IMR-90 (cell line): ENCODE results near the gene PPIL6. TPM values are rescaled to one million over a fixed set of nuclear protein-coding genes. Genes with fewer than 3 reads are reported as not detected.

ENCODE experiments used
- ATAC-seq: fragments of 200-7000 bp; cut with Tn5 transposase; 2 replicates; pipeline ENCODE4 v1.9.1; 2020; ENCODE audit warnings: low read depth, mild to moderate bottlenecking, moderate library complexity
- BruUV-seq: library from RNA; stranded (reverse); fragments of 400-500 nt; replicated peaks from 2 replicates; lab custom pipeline; 2021; lab: Mats Ljungman, UMichigan
- CTCF ChIA-PET: fragments of 300-600 bp; formaldehyde crosslinking; extraction: SDS; loops from one replicate; lab custom pipeline; 2021; ENCODE audit warnings: antibody characterized with exemption; lab: Yijun Ruan, JAX
- POLR2A ChIA-PET: fragments of 300-600 bp; sonication (Branson Sonifier 250); formaldehyde crosslinking; loops from one replicate; lab custom pipeline; 2022; ENCODE audit warnings: antibody characterized with exemption; ENCODE audit not compliant: unreplicated experiment; lab: Charles Lee
- DNase-seq: peaks from one replicate; pipeline ENCODE4 v3.0.0; 2013
- H2AFZ ChIP-seq: replicated peaks from 2 replicates; pipeline ENCODE3; 2013; ENCODE audit warnings: low read length, mild to moderate bottlenecking; ENCODE audit not compliant: poor library complexity
- H2AK5ac ChIP-seq: 2 replicates; pipeline ENCODE4 v1.6.1; 2013; ENCODE audit warnings: low read depth, low read length, inconsistent platforms
- H2AK9ac ChIP-seq: replicated peaks from 2 replicates; pipeline ENCODE3; 2013; ENCODE audit warnings: mild to moderate bottlenecking, low read depth, low read length, moderate library complexity; ENCODE audit not compliant: poor library complexity
- H2BK120ac ChIP-seq: 2 replicates; pipeline ENCODE4 v1.6.1; 2013; ENCODE audit warnings: low read depth, low read length, inconsistent platforms
- H2BK15ac ChIP-seq: 3 replicates; pipeline ENCODE4 v1.6.1; 2013; ENCODE audit warnings: low read depth, low read length, inconsistent platforms
- H2BK20ac ChIP-seq: 2 replicates; pipeline ENCODE4 v1.6.1; 2013; ENCODE audit warnings: low read depth, mild to moderate bottlenecking, inconsistent platforms, low read length, moderate library complexity
- H2BK5ac ChIP-seq: 2 replicates; pipeline ENCODE4 v1.6.1; 2013; ENCODE audit warnings: mild to moderate bottlenecking, low read depth, low read length, inconsistent platforms; ENCODE audit not compliant: poor library complexity, severe bottlenecking
- H3K14ac ChIP-seq: replicated peaks from 2 replicates; pipeline ENCODE4 v1.6.1; 2013; ENCODE audit warnings: low read depth, low read length, inconsistent platforms
- H3K18ac ChIP-seq: 2 replicates; pipeline ENCODE4 v1.6.1; 2013; ENCODE audit warnings: low read depth, low read length, control low read depth
- H3K23ac ChIP-seq: 2 replicates; pipeline ENCODE4 v1.6.1; 2013; ENCODE audit warnings: low read depth, low read length, inconsistent platforms
- H3K27ac ChIP-seq: 2 replicates; pipeline ENCODE4 v1.5.1; 2013; ENCODE audit warnings: mild to moderate bottlenecking, control low read depth, low read length; ENCODE audit not compliant: insufficient read depth
- H3K27me3 ChIP-seq: 2 replicates; pipeline ENCODE4 v1.6.1; 2013; ENCODE audit warnings: low read length; ENCODE audit not compliant: control insufficient read depth, insufficient read depth
- H3K36me3 ChIP-seq: 2 replicates; pipeline ENCODE4 v1.6.1; 2013; ENCODE audit warnings: low read length, mixed read lengths; ENCODE audit not compliant: control insufficient read depth, insufficient read depth
- H3K4ac ChIP-seq: 2 replicates; pipeline ENCODE4 v1.6.1; 2013; ENCODE audit warnings: low read depth, low read length, inconsistent platforms
- H3K4me1 ChIP-seq: 2 replicates; pipeline ENCODE4 v1.6.1; 2013; ENCODE audit warnings: low read length, mixed read lengths; ENCODE audit not compliant: control insufficient read depth, insufficient read depth
- H3K4me2 ChIP-seq: 2 replicates; pipeline ENCODE4 v1.6.1; 2013; ENCODE audit warnings: low read depth, mild to moderate bottlenecking, control low read depth, low read length, moderate library complexity
- H3K4me3 ChIP-seq: 2 replicates; pipeline ENCODE4 v1.5.1; 2013; ENCODE audit warnings: low read depth, mild to moderate bottlenecking, control low read depth, low read length, moderate library complexity; ENCODE audit not compliant: insufficient read depth
- H3K56ac ChIP-seq: 2 replicates; pipeline ENCODE4 v1.6.1; 2013; ENCODE audit warnings: low read length, inconsistent platforms; ENCODE audit not compliant: insufficient read depth; ENCODE audit errors: extremely low read depth
- H3K79me1 ChIP-seq, 2 experiments: 2 replicates each; pipeline ENCODE4 v1.6.1; 2013; ENCODE audit warnings: low read length in 2 of 2, inconsistent platforms in 1 of 2, low read depth in 1 of 2
- H3K9ac ChIP-seq: 2 replicates; pipeline ENCODE4 v1.6.1; 2013; ENCODE audit warnings: low read depth, low read length, control low read depth
- H3K9me1 ChIP-seq: 2 replicates; pipeline ENCODE4 v1.6.1; 2013; ENCODE audit warnings: low read length, inconsistent platforms; ENCODE audit not compliant: insufficient read depth
- H3K9me3 ChIP-seq: 2 replicates; pipeline ENCODE4 v1.6.1; 2013; ENCODE audit warnings: low read length; ENCODE audit not compliant: control insufficient read depth, insufficient read depth
- H4K20me1 ChIP-seq: 2 replicates; pipeline ENCODE4 v1.6.1; 2013; ENCODE audit warnings: low read length, inconsistent platforms; ENCODE audit not compliant: insufficient read depth
- H4K5ac ChIP-seq: 2 replicates; pipeline ENCODE4 v1.6.1; 2013; ENCODE audit warnings: mild to moderate bottlenecking, low read depth, low read length, control low read depth
- H4K8ac ChIP-seq, 2 experiments: 2 replicates each; pipeline ENCODE4 v1.6.1; 2013; ENCODE audit warnings: low read depth in 2 of 2, low read length in 2 of 2, control low read depth in 1 of 2, inconsistent platforms in 1 of 2
- H4K91ac ChIP-seq: 2 replicates; pipeline ENCODE4 v1.6.1; 2013; ENCODE audit warnings: low read depth, low read length, inconsistent platforms; ENCODE audit not compliant: insufficient read depth
- BHLHE40 ChIP-seq: fragments of 150-350 bp; IDR thresholded peaks from 2 replicates; pipeline ENCODE4 v1.6.1; 2016; ENCODE audit warnings: mild to moderate bottlenecking, low read depth, low read length
- CEBPB ChIP-seq: IDR thresholded peaks from 2 replicates; pipeline ENCODE4 v1.6.1; 2012; ENCODE audit warnings: low read depth, low read length, improper control_type of control experiment
- CHD1 ChIP-seq: IDR thresholded peaks from 2 replicates; pipeline ENCODE4 v1.6.1; 2012; ENCODE audit warnings: low read depth, low read length, improper control_type of control experiment
- CTCF ChIP-seq: conservative IDR thresholded peaks from 2 replicates; pipeline ENCODE4 v1.5.1; 2012; ENCODE audit warnings: mild to moderate bottlenecking, low read depth, low read length, improper control_type of control experiment
- ELK1 ChIP-seq: fragments of 150-350 bp; IDR thresholded peaks from 2 replicates; pipeline ENCODE4 v1.6.1; 2016; ENCODE audit warnings: low read depth, mild to moderate bottlenecking, low read length, moderate library complexity, borderline replicate concordance
- FOS ChIP-seq: fragments of 150-350 bp; IDR thresholded peaks from 2 replicates; pipeline ENCODE4 v1.6.1; 2016; ENCODE audit warnings: low read depth, low read length
- POLR2A ChIP-seq: IDR thresholded peaks from 2 replicates; pipeline ENCODE4 v1.6.1; 2012; ENCODE audit warnings: mild to moderate bottlenecking, low read depth, low read length
- RAD21 ChIP-seq: IDR thresholded peaks from 2 replicates; pipeline ENCODE4 v1.6.1; 2012; ENCODE audit warnings: low read length, improper control_type of control experiment
- RCOR1 ChIP-seq: IDR thresholded peaks from 2 replicates; pipeline ENCODE4 v1.6.1; 2012; ENCODE audit warnings: mild to moderate bottlenecking, low read length, improper control_type of control experiment; ENCODE audit not compliant: insufficient replicate concordance
- RFX5 ChIP-seq: IDR thresholded peaks from 2 replicates; pipeline ENCODE4 v1.8.0; 2012; ENCODE audit warnings: low read depth, mild to moderate bottlenecking, low read length, moderate library complexity
- SMC3 ChIP-seq: fragments of 150-350 bp; IDR thresholded peaks from 2 replicates; pipeline ENCODE4 v1.6.1; 2016; ENCODE audit warnings: low read depth, mild to moderate bottlenecking, antibody characterized with exemption, low read length, moderate library complexity
- USF2 ChIP-seq: fragments of 150-350 bp; IDR thresholded peaks from 2 replicates; pipeline ENCODE4 v1.6.1; 2017; ENCODE audit warnings: mild to moderate bottlenecking, antibody characterized with exemption, low read length, low read depth
- WGBS, 2 experiments: methylation state at CpG; one replicate each; pipeline versions ENCODE4 v1.1.5 to v1.1.7; 2013; ENCODE audit warnings: missing lambda C conversion rate in 2 of 2; ENCODE audit not compliant: insufficient read length in 1 of 2; ENCODE audit errors: extremely low coverage in 2 of 2; 5-methylcytosine and 5-hydroxymethylcytosine counted together
- dilution Hi-C: fragments of 300-500 bp; cut with HindIII; formaldehyde crosslinking; loops from one replicate; pipeline ENCODE4 v1.14.3; 2018; ENCODE audit warnings: low sequenced_read_pairs; ENCODE audit not compliant: unreplicated experiment
- in situ Hi-C: fragments of 300-500 bp; cut with MboI; formaldehyde crosslinking; loops from 3 replicates; pipeline ENCODE4 v1.14.3; 2019; ENCODE audit warnings: low sequenced_read_pairs, inconsistent platforms, mixed read lengths
- intact Hi-C: fragments of 100-400 bp; cut with micrococcal nuclease; formaldehyde crosslinking; loops from 2 replicates; pipeline ENCODE4 v1.10.0; 2022
- polyA plus RNA-seq, 3 experiments: library from polyadenylated mRNA; depleted of rRNA; stranded (reverse); fragments of >200 nt; gene quantifications; 2 replicates each; pipeline ENCODE4 v1.2.3, GENCODE V29; 2012; ENCODE audit warnings: low replicate concordance in 1 of 3
- total RNA-seq: library from RNA; depleted of rRNA; stranded (reverse); fragments of >200 nt; gene quantifications from 2 replicates; pipeline ENCODE4 v1.2.3, GENCODE V29; 2012

PPIL6 gene
- total and polyA plus RNA-seq, 2 of the 4 experiments (the other 2 are of a cell fraction): 0.15 to 0.18 TPM

- peaks cover 60% of the 10 kb centered on the region for H3K36me3 ChIP-seq
- no peak overlapping the region for H3K9ac ChIP-seq
- DNase-seq (no peak), ATAC-seq (no peak)
- no peak overlapping the region for H2BK120ac ChIP-seq
- in situ Hi-C loops (no loop called here), intact Hi-C loops (no loop called here), dilution Hi-C loops (no loop called here)
- H3K23ac ChIP-seq: no peak overlapping the region
- H3K79me1 ChIP-seq: peaks cover 13 to 44% of the 10 kb centered on the region in 2 experiments
- no peak overlapping the region for H2AK5ac ChIP-seq
- no TSS peak for BruUV-seq
- H3K9me3 ChIP-seq: no peaks in the 10 kb centered on the region
- H3K4me3 ChIP-seq: no peak overlapping the region
- no peak overlapping the region for H2BK15ac ChIP-seq
- H3K14ac ChIP-seq: no peak overlapping the region
- no peak overlapping the region for H3K4ac ChIP-seq
- H4K20me1 ChIP-seq: peaks cover 7% of the 10 kb centered on the region; the same call in 1 of the 2 replicates
- TF ChIP-seq CTCF: no peak
- TF ChIP-seq RFX5: no peak
- TF ChIP-seq CEBPB: no peak
- TF ChIP-seq BHLHE40: no peak
- TF ChIP-seq RCOR1: no peak
- TF ChIP-seq FOS: no peak
- no peak for TF ChIP-seq POLR2A
- TF ChIP-seq CHD1: no peak
- TF ChIP-seq ELK1: no peak
- TF ChIP-seq USF2: no peak
- no peak for TF ChIP-seq SMC3
- no peak for TF ChIP-seq RAD21
- H3K18ac ChIP-seq: no peak overlapping the region
- H4K91ac ChIP-seq: no peak overlapping the region
- H4K8ac ChIP-seq: no peak overlapping the region
- 95% methylated on average over 11 of the region's 16 CpGs; no CpG with 5 or more reads in 1 of the 2 experiments for WGBS, 2 experiments
- no peak overlapping the region for H2BK5ac ChIP-seq
- no peak overlapping the region for H3K27ac ChIP-seq
- H2AK9ac ChIP-seq: no peak overlapping the region
- no peak overlapping the region for H2AFZ ChIP-seq
- POLR2A ChIA-PET: no interaction called here
- peaks cover 4% of the 10 kb centered on the region; the same call in 1 of the 2 replicates for H3K4me1 ChIP-seq
- peaks cover 19% of the 10 kb centered on the region for H3K9me1 ChIP-seq
- CTCF ChIA-PET: no interaction called here
- no peak overlapping the region for H3K56ac ChIP-seq
- H4K5ac ChIP-seq: no peak overlapping the region
- no peak overlapping the region for H2BK20ac ChIP-seq
- H3K27me3 ChIP-seq: no peaks in the 10 kb centered on the region
- no peak overlapping the region for H3K4me2 ChIP-seq
Measured at GRCh38 chr6:109449795-109450673, 9.6 kb upstream of the PPIL6 start.
